Aortic smooth muscle cell (primary cell): ENCODE measurements around the gene MAP3K3. TPM values are rescaled to one million over a fixed set of nuclear protein-coding genes. Genes with fewer than 3 reads are reported as not detected.

Experiments used
- total RNA-seq: library from RNA; depleted of rRNA; stranded (reverse); fragments of >200 nt; gene quantifications from 2 replicates; pipeline ENCODE4 v1.2.3, GENCODE V29; 2014

Gene MAP3K3
- 43.2 and 44.0 TPM in 2 replicates for total RNA-seq

DNA sequence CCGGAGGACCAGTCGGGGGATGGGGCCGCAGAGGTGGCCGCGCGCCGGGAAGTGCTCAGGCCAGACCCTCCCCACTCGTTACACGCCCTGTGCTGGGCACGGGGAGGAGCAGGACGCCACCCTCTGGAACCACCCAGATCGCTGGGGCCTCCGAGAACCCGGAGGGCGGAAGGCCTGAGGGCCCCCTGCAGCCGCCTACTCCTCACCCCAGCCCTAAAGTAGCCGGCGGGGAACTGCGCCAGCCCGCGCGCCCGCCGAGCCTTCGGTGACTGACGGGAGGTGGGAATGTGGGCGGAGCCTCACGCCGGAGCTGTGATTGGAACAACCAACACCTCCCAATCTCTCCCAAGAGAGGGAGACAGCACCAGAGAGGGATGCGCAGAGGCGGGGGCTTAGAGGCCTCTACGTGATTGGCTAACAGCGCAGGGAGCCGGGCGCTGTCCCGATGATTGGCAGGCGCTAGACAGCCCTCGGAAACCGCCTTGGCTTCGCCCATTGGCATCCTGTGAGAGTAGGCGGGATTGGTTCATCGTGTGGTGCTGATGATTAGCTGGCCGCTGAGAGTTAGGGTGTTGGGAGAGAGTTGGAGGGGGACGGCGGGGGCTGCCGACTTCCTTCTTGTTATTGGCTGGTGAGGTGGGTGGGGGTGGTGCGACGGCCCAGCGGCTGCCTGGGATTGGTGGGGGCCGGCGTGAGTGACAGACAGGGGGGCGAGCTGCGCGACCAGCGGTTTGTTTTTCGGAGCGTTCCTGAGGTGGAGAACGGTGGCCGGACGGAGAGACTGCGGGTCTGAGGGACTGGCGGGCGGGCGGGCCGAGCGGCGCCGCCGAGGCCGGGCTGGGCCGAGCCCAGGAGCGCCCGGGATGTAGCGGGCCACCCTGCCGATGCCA is at the start of gene MAP3K3:
Gene MAP3K3, plus strand, starts transcription at position 734 of the 890 bp plus-strand sequence. CDS start 343 bp downstream, outside the sequence.

GRCh38 chr17:63600569-63601438 is 21.4 kb upstream of the MAP3K3 start, which contains the start of gene TACO1:
Gene TACO1, plus strand, starts transcription at chr17:63600895. Its CDS starts 189 bp downstream, at chr17:63601084.

DNA sequence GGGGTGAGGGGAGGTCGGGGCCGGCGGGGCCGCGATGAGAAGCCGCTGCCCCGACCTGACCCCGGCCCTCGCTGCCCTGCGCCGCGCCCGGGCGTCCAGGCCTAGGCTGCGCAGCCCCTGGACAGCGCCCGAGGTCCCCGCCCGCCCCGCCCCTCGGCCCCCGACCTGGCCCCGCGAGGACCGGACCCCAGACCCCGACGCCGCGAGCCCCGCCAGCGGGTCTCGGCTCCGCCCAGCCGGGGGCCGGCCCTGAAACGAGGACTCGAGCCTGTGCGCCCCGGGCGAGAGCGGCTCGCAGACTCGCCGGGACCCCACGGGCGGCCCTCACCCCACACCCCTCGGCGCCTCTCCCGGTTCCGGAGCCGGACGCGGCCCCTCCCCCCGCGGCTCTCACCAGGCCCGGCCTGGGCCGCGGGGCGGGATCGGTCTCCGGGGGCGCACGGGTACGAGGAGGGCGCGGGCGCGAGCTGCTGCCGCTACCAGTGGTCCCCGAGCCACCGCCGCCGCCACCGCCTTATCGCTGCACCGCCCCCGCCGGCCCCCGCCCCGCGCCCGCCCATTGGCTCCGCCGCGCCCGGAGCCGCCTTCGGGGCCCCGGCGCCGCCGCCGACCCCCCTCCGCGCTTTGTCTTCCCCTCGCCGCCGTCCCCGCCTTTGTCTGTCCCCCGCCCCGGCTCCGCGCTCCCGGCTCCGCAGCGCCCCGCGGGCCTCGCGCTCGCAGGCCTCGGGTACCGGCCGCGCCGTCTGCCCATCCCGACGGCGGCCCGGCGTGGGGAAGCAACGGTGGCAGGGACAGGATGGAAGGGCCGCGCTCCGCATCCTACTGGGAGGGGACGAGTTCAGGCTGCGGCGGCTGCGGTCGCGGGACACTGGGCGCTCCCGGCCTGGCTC is 77.7 kb downstream of the MAP3K3 start, which contains the start of gene LIMD2:
Gene LIMD2, minus strand, starts transcription at position 488 of the 890 bp plus-strand sequence. CDS start 827 bp downstream, outside the sequence.

DNA sequence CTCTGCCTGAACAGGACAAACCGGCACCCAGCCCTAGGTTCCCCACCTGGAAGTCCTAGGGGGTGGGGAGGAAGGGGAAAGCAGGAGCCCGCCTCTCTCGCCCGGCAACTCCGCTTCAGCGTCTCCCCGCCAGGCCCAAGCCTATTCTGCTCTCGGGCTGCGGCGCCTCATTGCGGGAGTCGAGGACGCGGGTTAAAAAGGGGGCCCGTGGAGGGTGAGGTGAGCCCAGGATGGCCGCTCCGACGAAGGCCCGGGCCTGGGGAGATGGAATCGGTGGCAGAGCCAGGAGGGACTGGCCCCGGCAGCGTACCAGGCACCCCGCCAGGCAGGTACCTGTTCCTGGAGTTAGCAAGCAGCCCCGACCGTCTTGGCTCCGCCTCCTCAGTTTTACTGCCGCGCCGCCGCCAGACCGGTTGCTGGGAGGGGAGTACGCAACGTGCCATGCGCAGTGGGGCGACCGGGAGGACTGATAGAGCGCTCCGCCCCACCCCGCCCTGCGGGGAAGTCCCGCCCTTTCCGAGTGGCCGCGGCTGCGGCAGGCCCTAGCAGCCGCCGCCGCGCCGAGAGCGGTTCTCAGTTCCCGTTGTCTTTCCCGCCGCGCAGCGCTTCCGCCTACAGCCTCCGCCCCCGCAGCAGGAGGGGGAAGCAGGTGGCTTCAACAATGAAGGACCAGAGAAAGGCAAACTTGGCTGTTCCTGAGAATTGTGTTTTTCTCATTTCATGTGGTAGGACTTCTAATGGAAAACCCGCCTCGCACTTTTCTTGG is 119.4 kb downstream of the MAP3K3 start, which contains the start of gene STRADA:
Gene STRADA, minus strand, starts transcription at position 392 of the 766 bp plus-strand sequence. CDS start 13,430 bp downstream, outside the sequence.

Other genes starting within 250 kb of the MAP3K3 start
- 17.7 and 30.9 TPM in 2 replicates for gene CYB561, start 176.1 kb upstream of the MAP3K3 start, total RNA-seq
- 0.93 and 4.4 TPM in 2 replicates for gene ACE, start 145.4 kb upstream of the MAP3K3 start, total RNA-seq
- not detected in 2 replicates for gene KCNH6, start 99.1 kb upstream of the MAP3K3 start, total RNA-seq
- gene DCAF7, start 71.9 kb upstream of the MAP3K3 start, total RNA-seq = 12.6 and 13.4 TPM in 2 replicates
- 15.7 and 15.9 TPM in 2 replicates for gene TACO1, start 21.5 kb upstream of the MAP3K3 start, total RNA-seq
- gene LIMD2, start 77.7 kb downstream of the MAP3K3 start, total RNA-seq = 3.3 and 5.8 TPM in 2 replicates
- 19.5 and 21.1 TPM in 2 replicates for gene STRADA, start 119.4 kb downstream of the MAP3K3 start, total RNA-seq
- 76.7 and 87.7 TPM in 2 replicates for gene CCDC47, start 151.2 kb downstream of the MAP3K3 start, total RNA-seq
- 61.2 and 62.7 TPM in 2 replicates for gene DDX42, start 151.8 kb downstream of the MAP3K3 start, total RNA-seq
- gene PSMC5, start 205.0 kb downstream of the MAP3K3 start, total RNA-seq = 100 and 134 TPM in 2 replicates
- 47.4 and 65.3 TPM in 2 replicates for gene FTSJ3, start 205.2 kb downstream of the MAP3K3 start, total RNA-seq
- 84.6 and 95.6 TPM in 2 replicates for gene SMARCD2, start 220.3 kb downstream of the MAP3K3 start, total RNA-seq